Epidermal melanocyte (primary cell): ENCODE data around the gene MARS1.

Experiments used
- DNase-seq: peaks from one replicate; pipeline ENCODE4 v3.0.0; 2011; ENCODE audit warnings: low spot score; ENCODE audit not compliant: insufficient read length

Gene MARS1

GRCh38 chr12:57528176-57528575 is 40.3 kb downstream of the MARS1 start:
- DNase-seq, result no peak

- no peak for DNase-seq
These were observed 41.1 kb downstream of the MARS1 start for GRCh38 chr12:57528831-57529555.

- DNase-seq, result no peak
These were observed 42.0 kb downstream of the MARS1 start for GRCh38 chr12:57529831-57530230.

- DNase-seq, result no peak
These were observed 42.7 kb downstream of the MARS1 start for GRCh38 chr12:57530396-57531142.

- no peak for DNase-seq
These were observed 44.0 kb downstream of the MARS1 start for GRCh38 chr12:57531836-57532235.

GRCh38 chr12:57533108-57533507 is 45.2 kb downstream of the MARS1 start:
- DNase-seq, result no peak

- DNase-seq, result no peak
These were observed 46.4 kb downstream of the MARS1 start for GRCh38 chr12:57534250-57534649.

GRCh38 chr12:57534991-57535543 is 47.2 kb downstream of the MARS1 start:
- DNase-seq, result no peak

DNA sequence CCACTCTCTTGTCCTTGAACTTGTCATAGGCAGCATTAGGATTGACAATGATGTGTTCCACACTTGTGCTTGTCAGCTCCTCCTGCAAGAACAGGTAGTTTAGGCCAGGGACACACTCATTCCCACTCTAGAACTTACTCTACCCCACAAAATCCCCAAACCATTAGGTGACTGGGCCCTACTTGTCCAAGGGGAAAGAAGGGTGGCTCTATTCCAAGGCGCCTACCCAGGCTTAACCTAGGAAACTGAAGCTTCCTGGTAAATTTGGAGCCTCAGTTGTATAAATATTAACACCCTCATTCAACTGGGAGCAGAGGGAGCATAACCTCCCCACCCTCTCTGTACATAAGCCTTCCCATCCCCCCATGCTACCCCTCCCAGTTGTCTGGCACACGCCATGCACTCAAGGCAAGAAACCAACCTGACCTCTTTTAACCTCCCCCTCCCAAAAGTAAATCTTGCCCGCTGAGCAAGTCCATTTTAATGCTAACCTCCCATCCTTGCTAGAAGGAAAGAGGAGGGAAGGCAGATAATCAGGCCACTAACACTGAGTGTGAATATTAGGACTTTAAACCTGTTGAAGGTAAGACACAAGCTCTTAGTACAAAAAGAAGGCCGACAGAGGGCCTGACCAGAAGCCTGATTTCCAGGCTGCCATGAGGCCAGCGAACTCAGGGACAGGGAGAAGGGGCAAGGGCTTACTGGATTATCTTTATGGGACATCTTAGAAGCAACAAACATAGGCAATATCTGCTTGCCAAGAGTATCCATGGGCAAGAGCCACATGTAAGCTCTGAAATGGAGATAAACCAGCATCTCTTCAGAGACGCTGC is 48.1 kb downstream of the MARS1 start:
- DNase-seq, result no peak

DNA sequence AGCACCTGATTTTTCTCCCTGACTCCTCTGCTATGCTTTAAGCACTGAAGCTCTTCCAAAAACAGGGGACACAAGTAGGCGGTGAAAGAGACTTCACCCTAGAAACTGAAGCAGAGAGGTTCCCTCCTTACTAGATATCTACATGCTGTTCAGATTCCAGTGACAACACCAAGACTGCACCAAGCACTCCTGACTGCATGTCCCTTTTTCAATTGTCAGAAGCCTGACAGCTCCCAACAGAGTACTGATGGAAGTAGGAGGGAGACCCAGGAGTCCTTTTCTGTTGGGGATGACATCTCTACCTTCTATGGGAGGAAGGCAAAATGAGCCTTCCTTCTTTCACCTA is 48.7 kb downstream of the MARS1 start:
- DNase-seq, result no peak

GRCh38 chr12:57539134-57539768 is 51.4 kb downstream of the MARS1 start:
- DNase-seq, result no peak

GRCh38 chr12:57541001-57541400 is 53.1 kb downstream of the MARS1 start:
- no peak for DNase-seq

GRCh38 chr12:57541717-57542116 is 53.8 kb downstream of the MARS1 start:
- DNase-seq, result no peak

DNA sequence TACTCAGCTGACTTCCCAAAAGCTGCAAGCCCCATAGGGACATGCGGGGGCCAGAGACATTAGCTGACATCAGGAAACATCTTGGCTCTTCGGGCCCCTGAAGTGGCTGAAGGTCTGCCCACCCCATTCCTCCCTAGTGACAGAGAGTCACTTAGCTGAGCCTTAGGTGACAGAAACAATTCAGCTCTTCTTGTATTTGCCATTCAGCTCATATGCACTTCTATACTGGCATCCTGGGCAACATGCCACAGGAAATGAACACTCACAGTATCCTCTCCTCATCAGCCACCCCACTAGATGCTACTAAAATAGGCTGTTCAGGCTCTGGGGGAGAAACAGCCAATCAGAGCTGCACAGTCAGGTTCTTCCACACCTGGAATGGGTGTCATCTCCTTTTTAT is 55.7 kb downstream of the MARS1 start:
- DNase-seq, result no peak

DNA sequence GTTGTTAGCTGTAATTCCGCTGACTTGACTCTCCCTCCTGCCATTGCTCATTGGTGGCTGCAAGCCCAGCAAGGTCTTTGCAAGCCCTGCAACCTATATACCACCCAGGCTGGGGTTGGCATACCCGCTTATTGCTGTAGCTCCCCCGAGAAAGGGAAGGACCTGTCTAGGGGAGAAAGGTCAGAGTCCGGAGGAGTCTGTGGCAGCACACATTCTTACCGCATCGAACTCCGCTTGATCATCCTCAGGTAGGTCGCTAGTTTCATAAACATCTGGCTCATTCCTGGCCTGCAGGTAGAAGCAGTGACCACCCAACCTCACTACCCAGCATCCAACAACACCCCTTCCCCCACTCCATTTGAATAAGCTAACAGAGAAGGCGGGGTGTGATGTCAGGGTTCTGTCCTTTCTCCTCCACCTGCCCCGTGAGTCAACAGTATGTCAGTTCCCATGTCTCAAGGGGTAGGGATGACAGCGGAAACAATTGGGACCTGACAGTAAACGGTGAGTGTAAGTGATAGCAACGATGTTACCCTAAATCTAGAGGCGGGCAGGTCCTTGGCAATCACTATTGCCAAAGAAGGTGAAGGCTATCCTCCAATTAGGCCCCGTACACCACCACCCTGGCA is 58.1 kb downstream of the MARS1 start:
- DNase-seq, result no peak

- peak; percentile 100 for DNase-seq
These were observed 58.8 kb downstream of the MARS1 start, which contains the start of gene DCTN2 for GRCh38 chr12:57546438-57547287. Gene DCTN2, minus strand, starts transcription at chr12:57547192. Its CDS starts 129 bp downstream, at chr12:57547063.

GRCh38 chr12:57547288-57548012 is 59.6 kb downstream of the MARS1 start:
- no peak for DNase-seq

GRCh38 chr12:57548013-57548315 is 60.1 kb downstream of the MARS1 start:
- no peak for DNase-seq

- no peak for DNase-seq
These were observed 60.6 kb downstream of the MARS1 start for GRCh38 chr12:57548488-57548887.
